HEK293 (cell line): Measurements from ENCODE around the gene EEFSEC.

ENCODE experiments used
- SALL2 ChIP-seq: fragments of 450-650 bp; formaldehyde crosslinking; IDR thresholded peaks from 2 replicates; pipeline ENCODE4 v1.5.0; 2017; ENCODE audit warnings: missing biosample characterization, mild to moderate bottlenecking, missing genetic modification characterization, borderline replicate concordance
- ZNF776 ChIP-seq: fragments of 450-650 bp; formaldehyde crosslinking; IDR thresholded peaks from 2 replicates; pipeline ENCODE4 v1.5.0; 2017; ENCODE audit warnings: missing biosample characterization, missing genetic modification characterization, borderline replicate concordance
- TF ChIP-seq, protein P1 (sequence below): fragments of 450-650 bp; formaldehyde crosslinking; IDR thresholded peaks from 2 replicates; pipeline ENCODE4 v1.5.1; 2016; ENCODE audit warnings: missing biosample characterization, missing genetic modification characterization
- TF ChIP-seq, protein P2 (sequence below): fragments of 450-650 bp; formaldehyde crosslinking; IDR thresholded peaks from 2 replicates; pipeline ENCODE4 v1.5.1; 2016; ENCODE audit warnings: missing biosample characterization, missing genetic modification characterization
- TF ChIP-seq, protein P3 (sequence below): fragments of 450-650 bp; formaldehyde crosslinking; conservative IDR thresholded peaks from 2 replicates; pipeline ENCODE4 v1.5.1; 2016; ENCODE audit warnings: low read depth, missing biosample characterization, missing genetic modification characterization

DNA sequence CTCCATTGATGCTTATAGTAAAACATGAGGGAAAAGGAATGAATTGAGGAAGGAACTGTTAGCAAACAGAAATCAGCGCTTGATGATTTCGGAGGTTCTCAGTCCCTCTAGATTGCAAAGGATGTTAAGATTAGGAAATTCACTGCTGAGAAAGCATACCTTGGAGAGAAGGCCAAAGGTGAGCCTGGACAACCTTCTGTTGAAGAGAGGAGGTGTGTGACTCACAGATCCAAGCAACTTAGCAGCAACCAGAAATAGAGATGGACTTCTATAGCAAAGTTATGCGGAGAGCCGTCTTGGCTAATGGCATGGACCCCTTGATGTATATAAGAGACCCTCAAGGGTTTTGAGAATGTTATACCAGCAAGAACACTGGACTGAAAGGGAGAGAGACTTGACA, 114.3 kb downstream of the EEFSEC start:
- TF ChIP-seq, protein P1, sequence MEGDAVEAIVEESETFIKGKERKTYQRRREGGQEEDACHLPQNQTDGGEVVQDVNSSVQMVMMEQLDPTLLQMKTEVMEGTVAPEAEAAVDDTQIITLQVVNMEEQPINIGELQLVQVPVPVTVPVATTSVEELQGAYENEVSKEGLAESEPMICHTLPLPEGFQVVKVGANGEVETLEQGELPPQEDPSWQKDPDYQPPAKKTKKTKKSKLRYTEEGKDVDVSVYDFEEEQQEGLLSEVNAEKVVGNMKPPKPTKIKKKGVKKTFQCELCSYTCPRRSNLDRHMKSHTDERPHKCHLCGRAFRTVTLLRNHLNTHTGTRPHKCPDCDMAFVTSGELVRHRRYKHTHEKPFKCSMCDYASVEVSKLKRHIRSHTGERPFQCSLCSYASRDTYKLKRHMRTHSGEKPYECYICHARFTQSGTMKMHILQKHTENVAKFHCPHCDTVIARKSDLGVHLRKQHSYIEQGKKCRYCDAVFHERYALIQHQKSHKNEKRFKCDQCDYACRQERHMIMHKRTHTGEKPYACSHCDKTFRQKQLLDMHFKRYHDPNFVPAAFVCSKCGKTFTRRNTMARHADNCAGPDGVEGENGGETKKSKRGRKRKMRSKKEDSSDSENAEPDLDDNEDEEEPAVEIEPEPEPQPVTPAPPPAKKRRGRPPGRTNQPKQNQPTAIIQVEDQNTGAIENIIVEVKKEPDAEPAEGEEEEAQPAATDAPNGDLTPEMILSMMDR (tag by site-specific recombination) = no peak
- TF ChIP-seq, protein P2, sequence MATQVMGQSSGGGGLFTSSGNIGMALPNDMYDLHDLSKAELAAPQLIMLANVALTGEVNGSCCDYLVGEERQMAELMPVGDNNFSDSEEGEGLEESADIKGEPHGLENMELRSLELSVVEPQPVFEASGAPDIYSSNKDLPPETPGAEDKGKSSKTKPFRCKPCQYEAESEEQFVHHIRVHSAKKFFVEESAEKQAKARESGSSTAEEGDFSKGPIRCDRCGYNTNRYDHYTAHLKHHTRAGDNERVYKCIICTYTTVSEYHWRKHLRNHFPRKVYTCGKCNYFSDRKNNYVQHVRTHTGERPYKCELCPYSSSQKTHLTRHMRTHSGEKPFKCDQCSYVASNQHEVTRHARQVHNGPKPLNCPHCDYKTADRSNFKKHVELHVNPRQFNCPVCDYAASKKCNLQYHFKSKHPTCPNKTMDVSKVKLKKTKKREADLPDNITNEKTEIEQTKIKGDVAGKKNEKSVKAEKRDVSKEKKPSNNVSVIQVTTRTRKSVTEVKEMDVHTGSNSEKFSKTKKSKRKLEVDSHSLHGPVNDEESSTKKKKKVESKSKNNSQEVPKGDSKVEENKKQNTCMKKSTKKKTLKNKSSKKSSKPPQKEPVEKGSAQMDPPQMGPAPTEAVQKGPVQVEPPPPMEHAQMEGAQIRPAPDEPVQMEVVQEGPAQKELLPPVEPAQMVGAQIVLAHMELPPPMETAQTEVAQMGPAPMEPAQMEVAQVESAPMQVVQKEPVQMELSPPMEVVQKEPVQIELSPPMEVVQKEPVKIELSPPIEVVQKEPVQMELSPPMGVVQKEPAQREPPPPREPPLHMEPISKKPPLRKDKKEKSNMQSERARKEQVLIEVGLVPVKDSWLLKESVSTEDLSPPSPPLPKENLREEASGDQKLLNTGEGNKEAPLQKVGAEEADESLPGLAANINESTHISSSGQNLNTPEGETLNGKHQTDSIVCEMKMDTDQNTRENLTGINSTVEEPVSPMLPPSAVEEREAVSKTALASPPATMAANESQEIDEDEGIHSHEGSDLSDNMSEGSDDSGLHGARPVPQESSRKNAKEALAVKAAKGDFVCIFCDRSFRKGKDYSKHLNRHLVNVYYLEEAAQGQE = no peak
- TF ChIP-seq SALL2 (tag by site-specific recombination) = no peak
- TF ChIP-seq ZNF776 = no peak
- TF ChIP-seq, protein P3, sequence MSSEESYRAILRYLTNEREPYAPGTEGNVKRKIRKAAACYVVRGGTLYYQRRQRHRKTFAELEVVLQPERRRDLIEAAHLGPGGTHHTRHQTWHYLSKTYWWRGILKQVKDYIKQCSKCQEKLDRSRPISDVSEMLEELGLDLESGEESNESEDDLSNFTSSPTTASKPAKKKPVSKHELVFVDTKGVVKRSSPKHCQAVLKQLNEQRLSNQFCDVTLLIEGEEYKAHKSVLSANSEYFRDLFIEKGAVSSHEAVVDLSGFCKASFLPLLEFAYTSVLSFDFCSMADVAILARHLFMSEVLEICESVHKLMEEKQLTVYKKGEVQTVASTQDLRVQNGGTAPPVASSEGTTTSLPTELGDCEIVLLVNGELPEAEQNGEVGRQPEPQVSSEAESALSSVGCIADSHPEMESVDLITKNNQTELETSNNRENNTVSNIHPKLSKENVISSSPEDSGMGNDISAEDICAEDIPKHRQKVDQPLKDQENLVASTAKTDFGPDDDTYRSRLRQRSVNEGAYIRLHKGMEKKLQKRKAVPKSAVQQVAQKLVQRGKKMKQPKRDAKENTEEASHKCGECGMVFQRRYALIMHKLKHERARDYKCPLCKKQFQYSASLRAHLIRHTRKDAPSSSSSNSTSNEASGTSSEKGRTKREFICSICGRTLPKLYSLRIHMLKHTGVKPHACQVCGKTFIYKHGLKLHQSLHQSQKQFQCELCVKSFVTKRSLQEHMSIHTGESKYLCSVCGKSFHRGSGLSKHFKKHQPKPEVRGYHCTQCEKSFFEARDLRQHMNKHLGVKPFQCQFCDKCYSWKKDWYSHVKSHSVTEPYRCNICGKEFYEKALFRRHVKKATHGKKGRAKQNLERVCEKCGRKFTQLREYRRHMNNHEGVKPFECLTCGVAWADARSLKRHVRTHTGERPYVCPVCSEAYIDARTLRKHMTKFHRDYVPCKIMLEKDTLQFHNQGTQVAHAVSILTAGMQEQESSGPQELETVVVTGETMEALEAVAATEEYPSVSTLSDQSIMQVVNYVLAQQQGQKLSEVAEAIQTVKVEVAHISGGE (tag by site-specific recombination) = no peak
